ENCODE results near the gene MLST8. TPM values are rescaled to one million over a fixed set of nuclear protein-coding genes. Genes with fewer than 3 reads are reported as not detected.
A peak's percentile ranks its signal among the peaks of the same experiment; 100 is the strongest.

MLST8 gene, protein sequence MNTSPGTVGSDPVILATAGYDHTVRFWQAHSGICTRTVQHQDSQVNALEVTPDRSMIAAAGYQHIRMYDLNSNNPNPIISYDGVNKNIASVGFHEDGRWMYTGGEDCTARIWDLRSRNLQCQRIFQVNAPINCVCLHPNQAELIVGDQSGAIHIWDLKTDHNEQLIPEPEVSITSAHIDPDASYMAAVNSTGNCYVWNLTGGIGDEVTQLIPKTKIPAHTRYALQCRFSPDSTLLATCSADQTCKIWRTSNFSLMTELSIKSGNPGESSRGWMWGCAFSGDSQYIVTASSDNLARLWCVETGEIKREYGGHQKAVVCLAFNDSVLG
- 63.4 and 87.6 TPM in 2 replicates for total RNA-seq (2022)
- percentile 59 among the genes with signal in this experiment for Bru-seq, nascent RNA
- percentile 74 among the genes with signal in this experiment for BruChase-seq, experiment 1, labeled RNA remaining after a 6-hour chase
- BruChase-seq, experiment 2, labeled RNA remaining after a 2-hour chase, result percentile 60 among the genes with signal in this experiment
- long read RNA-seq, transcript MLST8-215 (9 exons, 1,861 nt), result minor isoform, 46 of 302 reads
- long read RNA-seq, transcript MLST8-232 (9 exons, 1,870 nt), result major isoform, 85 of 302 reads
- long read RNA-seq, transcript MLST8-230 (8 exons, 2,116 nt), result minor isoform, 20 of 302 reads
- long read RNA-seq, transcript MLST8-203 (9 exons, 1,691 nt), result minor isoform, 49 of 302 reads
- long read RNA-seq, partial matches to known transcripts, result 20 of 302 reads
- long read RNA-seq, other reads (novel, unspliced or antisense), result 61 of 302 reads

DNA sequence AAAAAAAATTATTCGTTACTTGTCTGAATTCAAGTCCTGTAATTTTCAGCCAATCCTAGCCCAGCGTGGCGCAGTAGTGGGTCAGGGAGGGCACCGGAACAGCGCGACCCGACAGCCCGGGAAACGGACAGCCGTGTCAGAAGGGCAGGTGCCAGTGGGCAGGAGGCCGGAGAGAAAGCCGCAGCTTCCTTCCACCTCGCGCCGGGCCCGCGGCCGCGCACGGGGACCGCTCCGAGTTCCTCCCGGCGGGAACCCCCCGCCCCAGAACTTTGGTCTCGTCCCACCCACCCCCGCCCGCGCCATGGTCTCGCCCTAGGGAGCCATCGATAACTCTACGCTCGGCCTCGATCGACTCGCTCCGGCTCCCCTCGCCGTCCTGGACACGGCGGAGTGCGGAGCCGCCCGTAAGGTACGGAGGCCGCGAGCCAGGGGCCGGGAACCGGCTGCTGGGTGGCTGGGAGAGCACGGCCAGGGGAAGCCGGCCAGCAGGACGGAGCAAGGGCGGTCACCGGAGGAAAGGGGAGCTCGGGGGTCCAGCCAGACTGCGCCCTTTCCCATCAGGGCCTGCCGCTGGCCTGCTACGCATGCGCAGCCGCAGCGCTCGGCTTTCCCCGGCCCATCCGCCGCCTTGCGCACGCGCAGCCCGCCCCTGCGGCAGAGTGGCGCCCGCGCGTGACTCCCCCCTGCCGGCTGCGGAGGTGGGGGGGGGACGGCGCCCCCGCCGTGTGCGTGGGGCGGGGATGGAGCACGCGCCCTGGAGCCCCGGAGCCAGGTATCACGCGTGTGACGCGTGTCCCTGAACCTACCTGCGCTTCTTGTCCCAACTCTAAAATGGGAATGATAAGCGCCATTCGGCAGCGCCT is at the start of gene MLST8:
TSS of gene MLST8 (plus strand) at position 351 of the 863 bp plus-strand sequence. CDS start 632 bp downstream, outside the sequence.
- intact Hi-C loops (cut with micrococcal nuclease), result no loop called here
- ChIA-PET CTCF (interaction anchor here (0.6 to 1.6 kb wide), 2 partner anchors 10 to 24 kb away, joined by 3 to 6 read pairs; no protein-coding TSS in a partner anchor), POLR2A (interaction anchor here (0.7 to 4.0 kb wide), 19 partner anchors 9 to 273 kb away, joined by 3 to 27 read pairs (median 4); partner anchors contain the start of genes E4F1, ECI1, NTHL1 and PGP)
- Mint-ChIP-seq H3K4me3 (ENCODE audit: unreplicated experiment) (peak within 1 kb of the TSS; percentile 68), H3K27me3 (ENCODE audit: insufficient read depth, unreplicated experiment) (no peaks in the 10 kb centered on the region), H3K9me3 (ENCODE audit: unreplicated experiment) (no peaks in the 10 kb centered on the region), H3K36me3 (ENCODE audit: insufficient read depth, unreplicated experiment) (peaks cover 30% of the 10 kb centered on the region), H3K27ac (ENCODE audit: low read depth, unreplicated experiment) (peak within 1 kb of the TSS; percentile 69), H3K4me1 (ENCODE audit: insufficient read depth, unreplicated experiment) (peaks cover 15% of the 10 kb centered on the region)
- TF ChIP-seq, protein P1, sequence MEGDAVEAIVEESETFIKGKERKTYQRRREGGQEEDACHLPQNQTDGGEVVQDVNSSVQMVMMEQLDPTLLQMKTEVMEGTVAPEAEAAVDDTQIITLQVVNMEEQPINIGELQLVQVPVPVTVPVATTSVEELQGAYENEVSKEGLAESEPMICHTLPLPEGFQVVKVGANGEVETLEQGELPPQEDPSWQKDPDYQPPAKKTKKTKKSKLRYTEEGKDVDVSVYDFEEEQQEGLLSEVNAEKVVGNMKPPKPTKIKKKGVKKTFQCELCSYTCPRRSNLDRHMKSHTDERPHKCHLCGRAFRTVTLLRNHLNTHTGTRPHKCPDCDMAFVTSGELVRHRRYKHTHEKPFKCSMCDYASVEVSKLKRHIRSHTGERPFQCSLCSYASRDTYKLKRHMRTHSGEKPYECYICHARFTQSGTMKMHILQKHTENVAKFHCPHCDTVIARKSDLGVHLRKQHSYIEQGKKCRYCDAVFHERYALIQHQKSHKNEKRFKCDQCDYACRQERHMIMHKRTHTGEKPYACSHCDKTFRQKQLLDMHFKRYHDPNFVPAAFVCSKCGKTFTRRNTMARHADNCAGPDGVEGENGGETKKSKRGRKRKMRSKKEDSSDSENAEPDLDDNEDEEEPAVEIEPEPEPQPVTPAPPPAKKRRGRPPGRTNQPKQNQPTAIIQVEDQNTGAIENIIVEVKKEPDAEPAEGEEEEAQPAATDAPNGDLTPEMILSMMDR (IDR thresholded peaks at IDR 0.05; ENCODE audit: unreplicated experiment), result peak; percentile 13
- BruUV-seq (replicated peaks), result no TSS peak
- DNase-seq (ENCODE audit: unreplicated experiment), result peak; percentile 79

DNA sequence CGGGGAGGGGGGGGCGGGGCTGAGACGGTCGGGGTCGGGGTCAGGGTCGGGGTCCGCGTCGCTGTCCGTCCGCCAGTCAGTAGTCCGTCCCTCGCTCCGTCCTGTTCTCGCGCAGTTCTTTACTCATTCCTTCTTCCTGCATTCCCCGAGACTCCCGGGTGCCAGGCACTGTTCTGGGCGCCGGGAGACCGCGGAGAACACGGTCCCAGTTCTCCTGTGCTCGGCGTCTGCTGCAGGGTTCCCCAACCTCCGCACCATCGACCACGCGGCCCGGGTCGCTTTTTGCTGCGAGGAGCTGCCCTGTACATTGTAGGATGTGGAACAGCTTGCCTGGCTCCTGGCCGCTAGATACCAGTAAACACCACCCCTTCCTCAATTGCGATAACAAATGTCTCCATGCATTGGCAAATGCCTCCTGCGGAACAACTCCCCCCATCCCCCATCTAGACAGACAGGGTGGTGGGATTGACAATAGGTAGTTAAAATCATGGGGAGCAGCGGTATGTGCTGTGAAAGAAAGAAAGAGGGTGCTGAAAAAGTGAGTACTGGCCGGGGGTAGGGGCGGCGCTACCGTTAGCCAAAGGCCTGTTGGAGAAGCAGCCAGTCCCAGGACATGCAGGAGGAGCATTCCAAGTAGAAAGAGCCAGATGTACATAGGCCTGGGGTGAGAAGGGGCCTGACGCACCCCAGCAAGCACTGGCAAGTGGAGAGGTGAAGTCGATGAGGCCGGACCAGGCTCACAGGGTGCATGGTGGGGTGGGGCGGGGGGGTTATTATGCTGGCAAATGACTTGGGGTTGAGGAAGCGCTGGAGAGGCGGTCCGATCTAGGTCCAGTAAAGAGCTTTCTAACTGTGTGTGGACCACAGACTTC is 49.0 kb upstream of the MLST8 start:
- ChIA-PET CTCF (interaction anchor here (0.5 to 0.9 kb wide), 3 partner anchors 15 to 290 kb away, joined by 3 read pairs; no protein-coding TSS in a partner anchor), POLR2A (interaction anchor here (0.6 to 6.6 kb wide), 54 partner anchors 7 to 1848 kb away, joined by 3 to 72 read pairs (median 6); partner anchors contain the start of genes AMDHD2, BRICD5, CASKIN1 and E4F1)
- DNase-seq (ENCODE audit: unreplicated experiment), result peak; percentile 41
- Mint-ChIP-seq H3K27ac (ENCODE audit: low read depth, unreplicated experiment) (peak overlapping the region; percentile 82), H3K4me3 (ENCODE audit: unreplicated experiment) (peak overlapping the region; percentile 96), H3K9me3 (ENCODE audit: unreplicated experiment) (no peaks in the 10 kb centered on the region), H3K27me3 (ENCODE audit: insufficient read depth, unreplicated experiment) (no peaks in the 10 kb centered on the region), H3K36me3 (ENCODE audit: insufficient read depth, unreplicated experiment) (peaks cover 51% of the 10 kb centered on the region), H3K4me1 (ENCODE audit: insufficient read depth, unreplicated experiment) (peaks cover 27% of the 10 kb centered on the region)
- TF ChIP-seq, protein P1 (IDR thresholded peaks at IDR 0.05; ENCODE audit: unreplicated experiment), result no peak
- TSS peak; percentile 74 for BruUV-seq (replicated peaks)
- intact Hi-C loops (cut with micrococcal nuclease), result no loop called here

DNA sequence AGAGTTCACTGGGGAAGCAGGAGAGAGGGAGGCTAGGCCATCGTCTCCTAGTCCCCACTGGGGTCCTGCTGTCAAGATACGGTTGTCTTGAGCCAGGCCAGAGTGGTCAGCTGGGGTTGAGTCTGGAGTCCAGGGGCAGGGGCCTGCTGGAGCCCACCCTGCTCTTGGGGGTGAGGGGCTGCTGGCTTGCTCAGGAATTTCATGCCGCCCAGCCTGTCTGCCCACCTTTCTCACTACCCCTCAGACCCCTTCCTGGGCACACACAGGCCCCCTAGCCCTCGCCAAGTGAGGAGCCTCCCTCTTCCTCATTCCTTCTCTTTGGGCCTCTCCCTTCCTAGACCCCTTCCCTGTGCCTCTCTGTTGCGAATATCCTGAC is 48.4 kb upstream of the MLST8 start:
- ChIA-PET CTCF (no interaction called here), POLR2A (interaction anchor here (0.8 to 2.8 kb wide), 6 partner anchors 10 to 112 kb away, joined by 3 to 34 read pairs (median 10); partner anchors contain the start of genes NTHL1, PGP and TSC2)
- no peaks in the 10 kb centered on the region for H3K9me3 Mint-ChIP-seq (ENCODE audit: unreplicated experiment)
- H3K36me3 Mint-ChIP-seq (ENCODE audit: insufficient read depth, unreplicated experiment), result peaks cover 48% of the 10 kb centered on the region
- H3K4me1 Mint-ChIP-seq (ENCODE audit: insufficient read depth, unreplicated experiment), result peaks cover 27% of the 10 kb centered on the region
- peak overlapping the region; percentile 82 for H3K27ac Mint-ChIP-seq (ENCODE audit: low read depth, unreplicated experiment)
- intact Hi-C loops (cut with micrococcal nuclease), result no loop called here
- DNase-seq (ENCODE audit: unreplicated experiment), result no peak
- BruUV-seq (replicated peaks), result no TSS peak
- TF ChIP-seq, protein P1 (IDR thresholded peaks at IDR 0.05; ENCODE audit: unreplicated experiment), result no peak
- no peaks in the 10 kb centered on the region for H3K27me3 Mint-ChIP-seq (ENCODE audit: insufficient read depth, unreplicated experiment)
- peak overlapping the region; percentile 96 for H3K4me3 Mint-ChIP-seq (ENCODE audit: unreplicated experiment)

All from MCF 10A (cell line).